ENCODE measurements around the gene USP27X.

DNA sequence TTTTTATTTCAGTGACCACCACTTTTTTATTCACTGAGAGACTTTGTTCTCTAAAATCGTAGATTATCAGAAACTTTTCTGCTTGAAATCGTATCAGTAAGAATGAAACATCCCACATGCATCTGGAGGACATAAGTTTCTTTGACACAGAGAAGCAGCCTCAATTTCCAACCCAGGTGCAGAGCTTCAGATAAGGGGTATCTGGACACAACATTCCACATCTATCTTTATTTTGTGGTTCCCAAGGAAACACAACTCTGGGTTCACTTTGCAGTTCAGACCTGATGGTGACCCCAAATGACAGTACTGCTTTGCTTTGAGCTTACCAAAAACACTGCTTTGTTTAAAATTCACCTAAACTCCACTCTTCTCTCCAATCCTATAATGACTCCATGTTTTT, 41.8 kb downstream of the USP27X start:
- no peak for TF ChIP-seq POLR2A (IDR thresholded peaks at IDR 0.05)
- TF ChIP-seq, protein P1, sequence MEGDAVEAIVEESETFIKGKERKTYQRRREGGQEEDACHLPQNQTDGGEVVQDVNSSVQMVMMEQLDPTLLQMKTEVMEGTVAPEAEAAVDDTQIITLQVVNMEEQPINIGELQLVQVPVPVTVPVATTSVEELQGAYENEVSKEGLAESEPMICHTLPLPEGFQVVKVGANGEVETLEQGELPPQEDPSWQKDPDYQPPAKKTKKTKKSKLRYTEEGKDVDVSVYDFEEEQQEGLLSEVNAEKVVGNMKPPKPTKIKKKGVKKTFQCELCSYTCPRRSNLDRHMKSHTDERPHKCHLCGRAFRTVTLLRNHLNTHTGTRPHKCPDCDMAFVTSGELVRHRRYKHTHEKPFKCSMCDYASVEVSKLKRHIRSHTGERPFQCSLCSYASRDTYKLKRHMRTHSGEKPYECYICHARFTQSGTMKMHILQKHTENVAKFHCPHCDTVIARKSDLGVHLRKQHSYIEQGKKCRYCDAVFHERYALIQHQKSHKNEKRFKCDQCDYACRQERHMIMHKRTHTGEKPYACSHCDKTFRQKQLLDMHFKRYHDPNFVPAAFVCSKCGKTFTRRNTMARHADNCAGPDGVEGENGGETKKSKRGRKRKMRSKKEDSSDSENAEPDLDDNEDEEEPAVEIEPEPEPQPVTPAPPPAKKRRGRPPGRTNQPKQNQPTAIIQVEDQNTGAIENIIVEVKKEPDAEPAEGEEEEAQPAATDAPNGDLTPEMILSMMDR (IDR thresholded peaks at IDR 0.05) = no peak
- no peak for TF ChIP-seq EP300 (IDR thresholded peaks at IDR 0.05)
